ENCODE measurements around the gene MEGF6.

Gene MEGF6

GRCh38 chr1:3515774-3516480 lies 95.4 kb downstream of the MEGF6 start:
- no peak for DNase-seq

- DNase-seq, result no peak
Observed at GRCh38 chr1:3515272-3515671, 96.0 kb downstream of the MEGF6 start.

- no peak for DNase-seq
Observed at GRCh38 chr1:3514404-3514803, 96.9 kb downstream of the MEGF6 start.

DNA sequence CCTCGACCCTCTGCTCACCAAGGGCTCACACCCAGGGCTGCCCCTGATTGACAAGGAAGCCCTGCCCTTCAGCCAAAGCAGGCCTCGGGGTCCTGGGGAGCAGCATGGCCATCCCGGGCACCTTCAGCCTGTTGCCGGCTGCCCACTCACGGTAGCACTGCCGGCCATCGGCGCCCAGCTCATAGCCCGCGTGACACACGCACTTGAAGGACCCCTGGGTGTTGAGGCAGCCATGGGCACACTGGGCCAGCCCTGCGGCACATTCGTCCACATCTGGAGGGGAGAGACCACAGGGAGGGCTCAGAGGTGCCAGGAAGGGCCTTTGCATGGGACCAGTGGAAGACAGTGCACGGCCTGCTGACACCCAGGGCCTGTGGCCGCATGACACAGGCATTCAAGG lies 99.5 kb downstream of the MEGF6 start:
- DNase-seq, result no peak

DNA sequence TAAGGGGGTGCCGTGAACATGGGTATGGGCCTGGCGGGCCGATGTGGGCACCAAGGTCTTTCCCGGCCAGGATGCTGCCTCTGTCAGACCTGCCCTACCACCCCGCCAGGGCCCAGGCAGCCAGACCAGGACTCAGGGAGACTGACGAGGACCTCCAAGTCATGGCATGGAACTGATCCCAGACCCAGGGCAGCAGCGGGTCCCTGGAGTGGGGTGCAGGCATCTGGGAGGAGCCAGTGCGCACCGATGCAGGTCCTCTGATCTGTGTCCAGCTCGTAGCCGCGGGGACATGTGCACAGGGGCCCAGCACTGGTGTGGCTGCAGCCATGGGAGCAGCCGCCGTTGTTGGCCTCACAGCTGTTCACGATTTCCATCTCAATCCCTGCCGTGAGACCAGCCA lies 100.0 kb downstream of the MEGF6 start:
- no peak for DNase-seq

DNA sequence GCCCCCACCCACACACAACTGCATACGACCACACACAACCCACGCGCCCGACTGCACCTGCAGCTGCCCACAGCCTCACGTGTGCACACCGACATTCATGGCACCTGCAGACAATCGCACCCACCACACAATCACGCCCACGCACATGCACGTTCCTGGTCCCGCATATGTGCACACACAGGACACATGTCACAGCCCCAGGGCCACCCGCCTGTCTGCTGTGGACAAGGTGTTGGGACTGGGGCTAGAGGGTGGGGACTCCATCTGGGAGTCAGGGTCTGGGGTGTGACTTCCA lies 100.4 kb downstream of the MEGF6 start:
- DNase-seq, result no peak

GRCh38 chr1:3510136-3510955 lies 101.0 kb downstream of the MEGF6 start:
- DNase-seq, result no peak

GRCh38 chr1:3509721-3510120 lies 101.6 kb downstream of the MEGF6 start:
- no peak for DNase-seq

DNA sequence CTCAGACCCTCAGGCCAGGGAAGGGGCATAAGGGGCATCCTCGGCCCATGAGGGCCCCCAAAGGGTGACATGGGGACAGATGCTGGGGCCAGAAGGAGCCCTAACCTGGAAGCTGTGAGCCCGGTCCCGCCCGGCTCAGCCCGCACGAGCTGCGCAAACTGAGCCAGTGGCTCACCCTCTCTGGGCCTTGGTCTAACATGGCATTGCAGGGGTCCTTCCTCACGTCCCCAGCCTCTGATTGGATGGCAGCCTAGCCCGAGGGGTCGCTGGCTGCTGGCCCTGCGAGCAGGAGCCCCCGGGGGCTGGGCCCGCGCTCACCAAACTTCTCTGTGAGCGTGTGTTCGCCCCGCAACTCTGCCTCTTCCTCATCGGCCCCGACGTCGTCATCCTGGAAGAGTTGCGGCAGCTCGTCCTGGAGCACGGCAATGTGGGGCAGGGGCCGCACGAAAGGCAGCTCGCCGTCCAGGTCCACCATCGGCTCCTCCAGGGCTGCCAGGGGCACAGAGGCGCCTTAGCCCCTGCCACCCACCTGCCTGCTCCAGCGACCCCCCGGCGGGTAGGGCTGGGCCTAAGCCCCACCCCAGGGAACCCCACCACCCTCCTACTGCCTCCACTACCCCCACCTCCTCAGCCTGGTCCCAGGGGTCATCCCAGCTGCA lies 102.4 kb downstream of the MEGF6 start:
- no peak for DNase-seq

DNA sequence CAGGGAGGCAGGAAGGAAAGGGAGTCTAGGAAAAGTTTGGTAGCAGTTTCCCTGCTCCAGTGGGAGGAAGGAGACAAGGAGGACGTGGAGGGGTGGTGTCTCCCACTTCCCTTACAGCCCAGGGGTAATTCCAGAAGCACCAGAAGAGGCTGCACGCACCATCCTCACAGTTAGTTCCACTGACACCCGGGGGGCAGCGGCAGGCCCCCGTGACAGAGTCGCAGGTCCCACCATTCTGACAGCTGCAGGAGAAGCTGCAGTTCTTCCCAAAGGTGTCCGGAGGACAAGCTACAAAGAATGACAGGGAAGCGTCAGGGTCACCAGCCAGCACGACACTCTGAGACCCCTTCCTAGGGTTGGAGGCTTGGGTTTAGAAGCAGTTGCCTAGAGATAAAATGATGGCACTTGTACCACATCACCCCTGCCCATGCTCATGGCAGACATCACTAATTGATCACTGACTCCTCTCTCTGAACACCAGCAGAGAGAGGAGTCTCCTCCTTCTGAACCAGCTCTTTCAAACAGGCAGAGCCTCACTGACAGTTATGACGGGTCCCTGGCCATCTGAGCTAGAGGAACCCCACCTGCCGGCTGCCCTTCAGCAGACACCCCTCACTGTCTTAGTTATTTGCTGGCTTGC lies 103.6 kb downstream of the MEGF6 start:
- DNase-seq, result no peak

DNA sequence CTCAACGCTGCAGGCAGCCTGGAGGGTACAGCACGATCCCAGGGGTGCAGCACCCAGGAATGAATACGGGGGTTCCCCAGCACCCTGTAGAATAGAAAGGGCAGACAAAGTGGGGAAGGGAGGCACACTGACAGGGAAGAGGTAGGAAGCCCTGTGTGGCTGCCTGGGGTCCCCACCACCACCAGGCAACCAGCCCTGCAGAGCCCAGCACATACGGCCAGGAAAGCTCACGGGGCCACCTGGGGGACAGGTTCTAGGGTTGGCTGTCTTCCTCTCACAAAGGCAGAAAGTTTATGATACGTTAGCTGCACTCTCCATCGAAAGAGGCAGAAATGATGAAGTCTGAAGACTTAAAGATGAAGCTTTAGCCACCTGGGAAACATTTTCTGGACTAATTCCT lies 104.4 kb downstream of the MEGF6 start:
- DNase-seq, result no peak

- no peak for DNase-seq
Observed at GRCh38 chr1:3506041-3506440, 105.3 kb downstream of the MEGF6 start.

GRCh38 chr1:3505161-3505560 lies 106.1 kb downstream of the MEGF6 start:
- no peak for DNase-seq

- no peak for DNase-seq
Observed at GRCh38 chr1:3504822-3505153, 106.5 kb downstream of the MEGF6 start.

DNA sequence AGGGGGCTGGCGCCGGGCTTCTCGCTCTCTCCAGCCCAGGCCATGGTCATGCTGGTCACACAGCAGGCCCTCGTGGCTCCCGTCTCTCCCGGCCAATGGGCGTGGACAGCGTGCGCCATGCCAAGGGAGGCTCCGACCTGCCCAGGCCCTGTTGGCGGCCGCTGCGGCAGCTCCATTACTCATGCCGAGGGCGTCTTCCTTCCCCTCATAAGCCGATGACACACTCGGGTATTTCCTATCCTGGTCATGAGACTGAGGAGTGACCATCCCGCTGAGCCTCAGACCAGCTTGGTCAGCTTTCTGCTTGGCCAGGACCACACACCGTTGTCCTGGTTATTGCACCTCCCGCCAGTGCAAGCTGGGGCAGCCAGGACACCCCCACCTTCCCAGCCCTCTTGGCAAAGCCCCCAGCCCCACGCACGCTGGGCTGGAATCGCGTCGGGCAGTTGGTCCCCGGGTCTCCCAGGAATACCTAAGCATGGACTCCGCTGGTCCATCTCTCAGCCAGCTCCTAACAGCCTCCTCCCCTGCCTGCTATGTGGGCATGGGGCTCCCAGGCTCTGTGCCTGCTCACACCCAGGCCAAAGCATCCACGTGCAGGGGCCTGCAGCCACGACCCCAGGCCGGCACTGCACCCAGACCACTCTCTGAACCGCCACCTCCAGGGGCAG lies 107.0 kb downstream of the MEGF6 start:
- DNase-seq, result no peak

GRCh38 chr1:3503525-3503886 lies 107.8 kb downstream of the MEGF6 start:
- DNase-seq, result no peak

DNA sequence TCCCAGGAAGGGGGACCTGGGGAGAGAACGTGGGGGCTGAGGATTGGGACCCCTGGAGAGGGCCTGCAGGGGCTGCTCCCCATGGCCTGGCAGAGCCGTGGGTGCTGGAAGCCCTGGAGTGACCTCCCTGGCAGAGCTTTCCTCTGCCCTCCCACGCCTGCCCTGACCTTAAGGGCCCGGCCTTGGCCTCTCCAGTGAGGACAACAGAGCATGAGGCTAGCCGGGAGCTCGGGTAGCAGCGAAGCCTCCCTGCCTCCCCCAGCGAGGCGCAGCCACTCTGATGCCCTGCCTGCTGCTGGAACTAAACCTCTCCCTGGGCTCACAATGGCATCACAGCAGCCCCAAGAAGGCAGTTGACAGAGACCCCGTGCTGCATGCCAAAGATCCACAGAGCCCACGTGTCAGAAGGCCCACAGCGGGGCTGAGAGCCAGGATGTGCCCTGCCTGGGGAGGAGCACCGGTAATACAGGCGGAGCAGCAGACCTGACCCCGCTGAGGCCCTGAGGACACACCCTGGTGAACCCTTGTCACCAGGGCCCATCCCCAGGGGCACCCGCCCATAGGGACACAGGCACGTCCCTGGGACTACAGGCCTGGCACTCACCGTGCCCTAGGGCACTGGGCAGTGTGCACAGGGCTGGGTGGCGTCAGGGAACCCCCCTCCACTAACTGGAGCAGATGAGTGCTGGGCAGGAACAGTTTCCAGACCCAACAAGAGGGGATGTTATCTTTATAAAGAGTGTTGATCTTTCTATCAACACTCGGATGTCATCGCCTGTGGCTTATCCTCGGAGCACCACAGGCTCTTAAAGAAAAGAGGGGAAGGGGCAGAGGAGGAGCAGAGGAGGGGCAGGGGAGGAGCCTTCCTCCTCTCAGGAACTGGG lies 108.4 kb downstream of the MEGF6 start:
- DNase-seq, result no peak

- DNase-seq, result no peak
Observed at GRCh38 chr1:3501856-3502640, 109.3 kb downstream of the MEGF6 start.

GRCh38 chr1:3501437-3501836 lies 109.9 kb downstream of the MEGF6 start:
- no peak for DNase-seq

- no peak for DNase-seq
Observed at GRCh38 chr1:3500265-3500835, 111.0 kb downstream of the MEGF6 start.

- no peak for DNase-seq
Observed at GRCh38 chr1:3499611-3500010, 111.7 kb downstream of the MEGF6 start.

Measured in NCI-H1105 (cell line).